HFF-Myc (cell line): ENCODE data around the gene GNG13.
"Not testable (repeated sequence)": the region's sequence is repeated elsewhere in the genome, so short reads cannot be mapped to it uniquely, and the experiment has no call there.

Experiments
- DNase-seq: peaks from one replicate; pipeline ENCODE4 v3.0.0-alpha.2; 2011; ENCODE audit warnings: low read depth; ENCODE audit errors: extremely low read depth
- H3K4me3 ChIP-seq: replicated peaks from 2 replicates; pipeline ENCODE4 v1.5.1; 2011; ENCODE audit warnings: low read depth, mild to moderate bottlenecking, control low read depth, low read length
- CTCF ChIP-seq: IDR thresholded peaks from 2 replicates; pipeline ENCODE4 v1.5.1; 2012; ENCODE audit warnings: mild to moderate bottlenecking, low read depth, low read length, control low read depth; ENCODE audit errors: missing control alignments

Gene GNG13

GRCh38 chr16:824194-824593, 23.7 kb upstream of the GNG13 start:
- no peak overlapping the region for H3K4me3 ChIP-seq
- TF ChIP-seq CTCF, result no peak
- DNase-seq, result no peak

DNA sequence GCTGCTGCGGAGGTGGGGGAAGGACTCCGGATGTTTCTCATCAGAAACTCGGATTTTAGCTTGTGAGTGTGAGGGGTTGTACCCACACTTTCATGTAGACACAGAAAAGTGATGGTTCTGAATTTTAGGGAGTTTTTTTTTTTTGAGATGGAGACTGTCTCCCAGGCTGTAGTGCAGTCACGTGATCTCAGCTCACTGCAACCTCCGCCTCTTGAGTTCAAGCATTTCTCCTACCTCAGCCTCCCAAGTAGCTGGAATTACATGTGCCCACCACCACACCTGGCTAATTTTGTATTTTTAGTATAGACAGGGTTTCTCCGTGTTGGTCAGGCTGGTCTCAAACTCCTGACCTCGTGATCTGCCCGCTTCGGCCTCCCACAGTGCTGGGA, 22.4 kb upstream of the GNG13 start:
- DNase-seq, result no peak
- H3K4me3 ChIP-seq, result no peak overlapping the region
- no peak for TF ChIP-seq CTCF

GRCh38 chr16:822174-822908, 21.8 kb upstream of the GNG13 start:
- no peak for TF ChIP-seq CTCF

DNA sequence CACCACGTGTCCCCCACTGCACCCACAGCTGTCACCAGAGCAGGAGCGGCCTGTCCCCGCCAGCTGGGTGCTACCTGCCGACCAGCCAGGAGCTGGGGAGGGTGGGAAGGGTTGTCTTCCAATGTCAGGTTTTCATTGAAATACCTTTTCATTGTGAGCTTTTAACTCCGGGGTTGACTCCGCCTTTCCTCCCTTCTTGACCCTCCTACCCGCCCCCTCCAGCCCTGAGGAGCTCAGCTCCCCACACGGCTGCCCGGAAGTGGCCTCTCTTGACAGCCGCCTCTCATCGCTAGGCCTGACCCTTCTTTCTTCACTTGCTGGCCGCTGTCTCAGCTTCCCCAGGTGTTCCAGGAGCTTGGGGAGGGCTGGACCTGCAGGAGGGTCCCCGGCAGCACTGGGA, 21.2 kb upstream of the GNG13 start:
- H3K4me3 ChIP-seq, result no peak overlapping the region
- DNase-seq, result no peak
- no peak for TF ChIP-seq CTCF

More at GRCh38 chr16:822174-822908, 21.8 kb upstream of the GNG13 start:
- H3K4me3 ChIP-seq, result no peak overlapping the region
- no peak for DNase-seq

DNA sequence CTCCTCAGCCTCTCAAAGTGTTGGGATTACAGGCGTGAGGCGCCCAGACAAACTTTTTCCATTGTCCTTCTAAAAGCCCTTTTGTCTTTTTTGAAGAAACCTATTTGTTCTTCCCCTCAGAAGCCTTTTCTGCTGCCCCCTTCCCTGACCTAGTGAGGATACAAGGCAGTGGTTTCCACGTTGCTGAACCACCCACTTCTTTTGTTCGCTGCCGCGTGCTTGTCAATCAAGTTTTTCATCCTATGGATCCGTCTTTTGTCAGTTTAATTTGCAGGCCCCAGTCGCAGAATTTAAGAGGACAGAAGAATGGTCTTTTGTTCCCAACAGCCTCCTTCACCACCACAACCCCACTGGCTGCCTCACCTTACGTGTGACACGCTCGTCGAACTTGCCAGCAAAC, 20.2 kb upstream of the GNG13 start:
- no peak for TF ChIP-seq CTCF
- DNase-seq, result no peak
- H3K4me3 ChIP-seq, result no peak overlapping the region

GRCh38 chr16:820044-820408, 19.5 kb upstream of the GNG13 start:
- not testable (repeated sequence) for H3K4me3 ChIP-seq, DNase-seq

DNA sequence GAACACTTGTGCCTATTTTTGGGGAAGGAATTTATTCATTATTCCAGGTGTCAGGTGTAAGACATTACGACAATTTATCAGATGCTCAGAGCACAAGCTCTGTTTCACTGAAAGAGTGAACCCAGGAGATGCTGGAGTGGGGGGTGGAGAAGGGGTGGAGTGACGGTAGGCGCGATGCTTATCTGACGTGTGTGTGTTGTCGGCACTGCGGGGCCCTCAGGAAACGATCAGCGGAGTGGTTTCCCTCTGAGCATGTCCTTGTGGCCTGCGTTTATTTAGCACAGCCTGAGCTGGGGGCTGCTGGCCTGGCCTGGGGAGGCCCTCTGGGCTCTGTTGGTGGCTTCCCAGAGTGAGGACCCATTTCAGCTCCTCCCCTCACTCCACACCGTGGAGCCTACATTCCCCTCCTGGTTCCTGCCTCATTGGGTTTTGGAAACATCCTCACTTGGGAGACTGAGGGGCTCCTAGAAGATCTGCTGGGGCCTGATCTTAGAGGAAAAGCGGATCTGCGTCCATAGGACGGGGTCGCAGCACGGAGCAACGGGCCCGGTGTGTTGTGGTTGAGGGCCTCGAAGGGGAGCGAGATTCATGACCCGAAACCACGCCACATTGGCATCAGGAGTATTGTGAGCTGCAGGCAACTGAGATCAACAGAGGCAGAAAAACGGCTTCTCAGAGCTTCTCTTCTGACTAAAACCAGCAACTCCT, 19.0 kb upstream of the GNG13 start:
- TF ChIP-seq CTCF, result no peak
- H3K4me3 ChIP-seq, result no peak overlapping the region
- no peak for DNase-seq
